Smooth muscle cell (in vitro differentiated cells): ENCODE measurements around the gene ZNF350. TPM values are rescaled to one million over a fixed set of nuclear protein-coding genes. Genes with fewer than 3 reads are reported as not detected.

Experiments
- DNase-seq: peaks from one replicate; lab custom pipeline; 2025; ENCODE audit not compliant: unreplicated experiment; lab: John Stamatoyannopoulos, UW
- H2AFZ ChIP-seq: fragments of 200-600 bp; sonication (generic); 2 replicates; pipeline ENCODE4 v1.6.0; 2016; ENCODE audit warnings: antibody characterized with exemption, low read depth, mild to moderate bottlenecking
- H3F3A ChIP-seq: fragments of 200-600 bp; sonication (generic); 2 replicates; pipeline ENCODE4 v1.6.0; 2017; ENCODE audit warnings: antibody characterized with exemption, low read depth
- H3K27ac ChIP-seq: fragments of 200-600 bp; sonication (generic); 2 replicates; pipeline ENCODE4 v1.5.1; 2016; ENCODE audit warnings: low read depth, mild to moderate bottlenecking
- H3K27me3 ChIP-seq: fragments of 200-600 bp; sonication (generic); 2 replicates; pipeline ENCODE4 v1.6.1; 2016; ENCODE audit warnings: low read depth, mild to moderate bottlenecking
- H3K36me3 ChIP-seq: fragments of 200-600 bp; sonication (generic); 2 replicates; pipeline ENCODE4 v1.5.1; 2016; ENCODE audit warnings: low read depth
- H3K4me1 ChIP-seq: fragments of 200-600 bp; sonication (generic); 2 replicates; pipeline ENCODE4 v1.5.1; 2016; ENCODE audit warnings: low read depth
- H3K4me2 ChIP-seq: fragments of 200-600 bp; sonication (generic); 2 replicates; pipeline ENCODE4 v1.6.0; 2016; ENCODE audit warnings: mild to moderate bottlenecking
- H3K4me3 ChIP-seq: fragments of 200-600 bp; sonication (generic); 2 replicates; pipeline ENCODE4 v1.5.1; 2016; ENCODE audit warnings: mild to moderate bottlenecking
- H3K79me2 ChIP-seq: fragments of 200-600 bp; sonication (generic); 2 replicates; pipeline ENCODE4 v1.6.0; 2016; ENCODE audit warnings: low read depth, mild to moderate bottlenecking
- H3K9ac ChIP-seq: fragments of 200-600 bp; sonication (generic); 2 replicates; pipeline ENCODE4 v1.6.0; 2016; ENCODE audit warnings: low read depth
- H3K9me3 ChIP-seq: fragments of 200-600 bp; sonication (generic); replicated peaks from 2 replicates; pipeline ENCODE4 v1.5.1; 2016; ENCODE audit warnings: low read depth
- H4K20me1 ChIP-seq: fragments of 200-600 bp; sonication (generic); 2 replicates; pipeline ENCODE4 v1.6.0; 2016; ENCODE audit warnings: low read depth
- CTCF ChIP-seq: fragments of 200-600 bp; sonication (generic); IDR thresholded peaks from 2 replicates; pipeline ENCODE4 v1.5.1; 2017; ENCODE audit warnings: borderline replicate concordance, mild to moderate bottlenecking, antibody characterized with exemption; ENCODE audit not compliant: insufficient read depth, poor library complexity, severe bottlenecking
- WGBS: methylation state at CpG from one replicate; pipeline ENCODE4 v1.1.7; 2016; ENCODE audit warnings: low lambda C conversion rate; 5-methylcytosine and 5-hydroxymethylcytosine counted together
- polyA plus RNA-seq: library from polyadenylated mRNA; unstranded; fragments of >200 nt; fragmentation: Nextera tagmentation; extraction: Ambion mirVana; gene quantifications from 2 replicates; pipeline ENCODE4 v1.2.1, GENCODE V29; 2016
- total RNA-seq: library from RNA; depleted of rRNA; stranded (reverse); fragments of >200 nt; gene quantifications from 2 replicates; pipeline ENCODE4 v1.2.3, GENCODE V29; 2014

The ZNF350 gene
- total and polyA plus RNA-seq, 2 experiments from 2014 or later, result 3.0 to 5.2 TPM

- no peak overlapping the region for H3K4me3 ChIP-seq
- no peak overlapping the region for H2AFZ ChIP-seq
- H3K4me2 ChIP-seq, result no peak overlapping the region
- WGBS, result 77% methylated on average over 3 of the region's 3 CpGs
- H3K27me3 ChIP-seq, result no peaks in the 10 kb centered on the region
- no peak overlapping the region for H3K9ac ChIP-seq
- no peaks in the 10 kb centered on the region for H4K20me1 ChIP-seq
- peaks cover 25% of the 10 kb centered on the region for H3K9me3 ChIP-seq
- no peak overlapping the region for H3K27ac ChIP-seq
- H3K36me3 ChIP-seq, result no peaks in the 10 kb centered on the region
- no peak for DNase-seq
- H3K79me2 ChIP-seq, result no peaks in the 10 kb centered on the region
- TF ChIP-seq CTCF, result no peak
- H3K4me1 ChIP-seq, result no peaks in the 10 kb centered on the region
- no peaks in the 10 kb centered on the region for H3F3A ChIP-seq
These were observed 67.0 kb downstream of the ZNF350 start for GRCh38 chr19:51919606-51920005.

DNA sequence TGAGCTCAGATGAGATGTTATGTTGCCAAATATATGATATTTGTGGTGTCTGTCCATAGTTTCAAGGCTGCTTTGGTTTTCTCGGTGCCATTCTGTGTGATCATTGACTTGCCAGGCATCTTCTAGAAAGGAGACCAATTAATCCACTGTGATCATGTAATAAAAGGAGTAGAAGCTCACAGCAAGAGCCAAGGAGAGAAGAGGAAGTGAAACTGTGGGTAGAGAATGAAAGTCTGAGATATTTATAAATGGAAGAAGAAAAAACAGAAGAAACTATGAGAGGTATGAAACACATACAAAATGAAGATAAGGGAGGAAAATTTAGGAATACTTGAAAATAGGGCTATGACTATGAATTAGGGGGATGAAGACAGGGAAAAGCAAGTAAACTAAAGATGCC lies 70.5 kb downstream of the ZNF350 start:
- no peaks in the 10 kb centered on the region for H3F3A ChIP-seq
- H3K4me1 ChIP-seq, result no peaks in the 10 kb centered on the region
- no peaks in the 10 kb centered on the region for H3K79me2 ChIP-seq
- DNase-seq, result no peak
- H3K4me2 ChIP-seq, result no peak overlapping the region
- 81% methylated on average over 1 of the region's 1 CpG for WGBS
- no peak overlapping the region for H2AFZ ChIP-seq
- no peaks in the 10 kb centered on the region for H4K20me1 ChIP-seq
- no peaks in the 10 kb centered on the region for H3K27me3 ChIP-seq
- no peak overlapping the region for H3K4me3 ChIP-seq
- H3K36me3 ChIP-seq, result no peaks in the 10 kb centered on the region
- no peak overlapping the region for H3K27ac ChIP-seq
- TF ChIP-seq CTCF, result no peak
- H3K9ac ChIP-seq, result no peak overlapping the region
- peaks cover 12% of the 10 kb centered on the region for H3K9me3 ChIP-seq

GRCh38 chr19:51915324-51915867 lies 71.2 kb downstream of the ZNF350 start:
- no peaks in the 10 kb centered on the region for H3K36me3 ChIP-seq
- DNase-seq, result no peak
- H3K9me3 ChIP-seq, result peaks cover 12% of the 10 kb centered on the region
- no peaks in the 10 kb centered on the region for H4K20me1 ChIP-seq
- H3K27ac ChIP-seq, result no peak overlapping the region
- no peak overlapping the region for H3K9ac ChIP-seq
- no peaks in the 10 kb centered on the region for H3K4me1 ChIP-seq
- no peaks in the 10 kb centered on the region for H3K79me2 ChIP-seq
- TF ChIP-seq CTCF, result no peak
- H3K4me3 ChIP-seq, result no peak overlapping the region
- H2AFZ ChIP-seq, result no peak overlapping the region
- 83% methylated on average over 5 of the region's 5 CpGs for WGBS
- H3F3A ChIP-seq, result no peaks in the 10 kb centered on the region
- H3K4me2 ChIP-seq, result no peak overlapping the region
- H3K27me3 ChIP-seq, result no peaks in the 10 kb centered on the region

Other genes starting within 250 kb of the ZNF350 start
- gene FPR1, start 235.0 kb downstream of the ZNF350 start, total RNA-seq, result not detected in 2 replicates
- gene FPR1, start 235.0 kb downstream of the ZNF350 start, polyA plus RNA-seq, result not detected in 2 replicates
- gene FPR2, start 225.7 kb downstream of the ZNF350 start, total RNA-seq, result 0.13 TPM in 1 of 2 replicates, not detected in the other
- not detected in 2 replicates for gene FPR2, start 225.7 kb downstream of the ZNF350 start, polyA plus RNA-seq
- not detected in 2 replicates for gene FPR3, start 191.7 kb downstream of the ZNF350 start, total RNA-seq
- not detected in 2 replicates for gene FPR3, start 191.7 kb downstream of the ZNF350 start, polyA plus RNA-seq
- gene ZNF577, start 98.9 kb downstream of the ZNF350 start, total RNA-seq, result 5.8 and 20.3 TPM in 2 replicates
- 4.8 and 6.5 TPM in 2 replicates for gene ZNF577, start 98.9 kb downstream of the ZNF350 start, polyA plus RNA-seq
- 6.1 and 8.7 TPM in 2 replicates for gene ZNF649, start 81.8 kb downstream of the ZNF350 start, total RNA-seq
- 3.2 and 4.1 TPM in 2 replicates for gene ZNF649, start 81.8 kb downstream of the ZNF350 start, polyA plus RNA-seq
- 3.9 and 6.3 TPM in 2 replicates for gene ZNF613, start 59.4 kb downstream of the ZNF350 start, total RNA-seq
- 3.5 and 3.8 TPM in 2 replicates for gene ZNF613, start 59.4 kb downstream of the ZNF350 start, polyA plus RNA-seq
- 13.2 and 23.6 TPM in 2 replicates for gene ZNF615, start 21.4 kb upstream of the ZNF350 start, total RNA-seq
- 3.5 and 4.5 TPM in 2 replicates for gene ZNF615, start 21.4 kb upstream of the ZNF350 start, polyA plus RNA-seq
- 11.1 and 17.8 TPM in 2 replicates for gene ZNF614, start 41.5 kb upstream of the ZNF350 start, total RNA-seq
- 5.9 and 7.9 TPM in 2 replicates for gene ZNF614, start 41.5 kb upstream of the ZNF350 start, polyA plus RNA-seq
- 18.3 and 29.9 TPM in 2 replicates for gene ZNF432, start 62.0 kb upstream of the ZNF350 start, total RNA-seq
- 4.2 and 6.3 TPM in 2 replicates for gene ZNF432, start 62.0 kb upstream of the ZNF350 start, polyA plus RNA-seq
- 37.4 and 50.6 TPM in 2 replicates for gene ZNF841, start 108.9 kb upstream of the ZNF350 start, total RNA-seq
- 7.8 and 7.9 TPM in 2 replicates for gene ZNF841, start 108.9 kb upstream of the ZNF350 start, polyA plus RNA-seq
- gene ZNF616, start 153.1 kb upstream of the ZNF350 start, total RNA-seq, result 11.3 and 13.2 TPM in 2 replicates
- 4.8 and 8.7 TPM in 2 replicates for gene ZNF616, start 153.1 kb upstream of the ZNF350 start, polyA plus RNA-seq
- gene ZNF836, start 184.8 kb upstream of the ZNF350 start, total RNA-seq, result 5.7 TPM in 2 replicates
- 3.2 and 3.3 TPM in 2 replicates for gene ZNF836, start 184.8 kb upstream of the ZNF350 start, polyA plus RNA-seq
- gene PPP2R1A, start 203.2 kb upstream of the ZNF350 start, total RNA-seq, result 121 and 160 TPM in 2 replicates
- 256 and 265 TPM in 2 replicates for gene PPP2R1A, start 203.2 kb upstream of the ZNF350 start, polyA plus RNA-seq